Thymus (tissue), 14 donors: ENCODE measurements around the gene GZMH. TPM values are rescaled to one million over a fixed set of nuclear protein-coding genes. Genes with fewer than 3 reads are reported as not detected.
"Not testable (repeated sequence)": the region's sequence is repeated elsewhere in the genome, so short reads cannot be mapped to it uniquely, and the experiment has no call there.

ENCODE experiments used
- DNase-seq, 9 donors: peaks; one replicate each; pipeline ENCODE4 v3.0.0-alpha.2; 2013; ENCODE audit warnings: low spot score in 9 of 9, low read depth in 6 of 9, missing footprints in 1 of 9
- H3K27ac ChIP-seq, 2 donors: one replicate each; pipeline ENCODE4 v1.5.1; 2013; ENCODE audit warnings: control low read depth in 1 of 2, low read depth in 1 of 2, low read length in 1 of 2, mild to moderate bottlenecking in 1 of 2, moderate library complexity in 1 of 2
- H3K27me3 ChIP-seq, 2 donors: one replicate each; pipeline ENCODE4 v1.5.1; 2013; ENCODE audit warnings: low read length in 1 of 2; ENCODE audit not compliant: control insufficient read depth in 2 of 2, insufficient read depth in 1 of 2
- H3K36me3 ChIP-seq, 2 donors: one replicate each; pipeline ENCODE4 v1.5.1; 2013; ENCODE audit warnings: low read length in 1 of 2, mild to moderate bottlenecking in 1 of 2, moderate library complexity in 1 of 2; ENCODE audit not compliant: control insufficient read depth in 2 of 2, insufficient read depth in 2 of 2
- H3K4me1 ChIP-seq, 2 donors: one replicate each; pipeline ENCODE4 v1.5.1; 2013; ENCODE audit warnings: low read length in 2 of 2; ENCODE audit not compliant: control insufficient read depth in 2 of 2, insufficient read depth in 2 of 2
- H3K4me3 ChIP-seq, 2 donors: one replicate each; pipeline ENCODE4 v1.5.1; 2013; ENCODE audit warnings: low read length in 2 of 2, control low read depth in 1 of 2, mild to moderate bottlenecking in 1 of 2
- H3K9me3 ChIP-seq, 2 donors: one replicate each; pipeline ENCODE4 v1.5.1; 2013; ENCODE audit warnings: low read length in 1 of 2, mild to moderate bottlenecking in 1 of 2; ENCODE audit not compliant: control insufficient read depth in 2 of 2, insufficient read depth in 1 of 2
- WGBS: extraction: QIAGEN DNeasy Blood & Tissue Kit; methylation state at CpG from one replicate; pipeline ENCODE4 v1.1.7; 2013; 5-methylcytosine and 5-hydroxymethylcytosine counted together
- long read RNA-seq, 10 donors: transcript quantifications; one replicate each; lab custom pipeline, GENCODE V29; 2026
- polyA plus RNA-seq: library from polyadenylated mRNA; stranded (reverse); fragments of 200-250 nt; gene quantifications from one replicate; pipeline ENCODE4 v1.2.3, GENCODE V29; 2013
- total RNA-seq: library from RNA; stranded (reverse); fragments of 120-200 nt; gene quantifications from one replicate; pipeline ENCODE4 v1.2.4, GENCODE V29; 2013
- donor health status: healthy.

Gene GZMH, protein sequence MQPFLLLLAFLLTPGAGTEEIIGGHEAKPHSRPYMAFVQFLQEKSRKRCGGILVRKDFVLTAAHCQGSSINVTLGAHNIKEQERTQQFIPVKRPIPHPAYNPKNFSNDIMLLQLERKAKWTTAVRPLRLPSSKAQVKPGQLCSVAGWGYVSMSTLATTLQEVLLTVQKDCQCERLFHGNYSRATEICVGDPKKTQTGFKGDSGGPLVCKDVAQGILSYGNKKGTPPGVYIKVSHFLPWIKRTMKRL
- total RNA-seq: 0.57 TPM
- polyA plus RNA-seq: 3.1 TPM
- long read RNA-seq, donor 1: 0 reads
- long read RNA-seq, donor 2: 0 reads
- long read RNA-seq, donor 3: 0 reads
- long read RNA-seq, donor 4: 0 reads
- long read RNA-seq, donor 5: 0 reads
- long read RNA-seq, donor 6, partial matches to known transcripts: 0 of 1 reads
- long read RNA-seq, donor 6, other reads (novel, unspliced or antisense): 0 of 1 reads
- long read RNA-seq, donor 7: 0 reads
- long read RNA-seq, donor 8: 0 reads
- long read RNA-seq, donor 9: 0 reads
- long read RNA-seq, donor 10: 0 reads

DNA sequence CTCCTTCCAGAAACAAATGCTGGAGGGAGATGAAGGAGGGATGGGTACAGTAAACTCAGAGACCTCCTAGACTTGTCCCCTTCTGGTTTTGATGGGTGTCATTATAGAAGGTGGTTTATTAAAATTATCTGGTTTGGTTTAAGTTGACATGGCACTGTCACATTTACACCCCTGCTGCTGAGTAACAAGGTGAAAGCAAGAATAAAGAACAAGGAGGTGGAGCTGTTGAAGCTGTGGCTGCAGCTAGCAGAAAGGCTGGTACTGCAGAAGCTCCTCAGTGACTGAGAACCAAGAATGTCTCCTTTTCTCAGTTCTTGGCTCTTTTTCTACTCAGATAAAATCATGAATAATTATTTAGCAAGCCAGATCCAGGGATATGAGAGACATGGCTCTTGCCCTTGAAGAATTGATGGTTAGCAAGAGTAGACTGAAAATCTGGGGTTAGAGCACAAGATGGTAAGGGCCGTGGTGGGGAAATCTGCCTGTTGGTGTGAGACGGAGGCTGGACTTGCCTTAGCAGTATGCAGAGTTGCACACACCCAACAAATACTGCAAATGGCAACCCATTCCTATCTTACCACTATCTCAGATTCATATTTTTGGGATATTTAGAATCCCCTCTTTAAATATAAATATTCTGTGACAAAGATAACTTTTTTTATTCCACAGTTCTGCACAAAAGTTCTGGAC is at the start of gene GZMH:
Gene GZMH, minus strand, starts transcription at position 31 of the 690 bp plus-strand sequence. CDS start 72 bp downstream, outside the sequence.
- Histone ChIP-seq H3K9me3 (no peaks in the 10 kb centered on the region), H3K27ac (no peak within 1 kb of the TSS), H3K4me1 (peaks cover 0 to 30% of the 10 kb centered on the region in 2 donors), H3K4me3 (no peak within 1 kb of the TSS), H3K27me3 (no peaks in the 10 kb centered on the region), H3K36me3 (no peaks in the 10 kb centered on the region)
- 96% methylated on average over 2 of the region's 2 CpGs for WGBS
- no peak for DNase-seq

DNA sequence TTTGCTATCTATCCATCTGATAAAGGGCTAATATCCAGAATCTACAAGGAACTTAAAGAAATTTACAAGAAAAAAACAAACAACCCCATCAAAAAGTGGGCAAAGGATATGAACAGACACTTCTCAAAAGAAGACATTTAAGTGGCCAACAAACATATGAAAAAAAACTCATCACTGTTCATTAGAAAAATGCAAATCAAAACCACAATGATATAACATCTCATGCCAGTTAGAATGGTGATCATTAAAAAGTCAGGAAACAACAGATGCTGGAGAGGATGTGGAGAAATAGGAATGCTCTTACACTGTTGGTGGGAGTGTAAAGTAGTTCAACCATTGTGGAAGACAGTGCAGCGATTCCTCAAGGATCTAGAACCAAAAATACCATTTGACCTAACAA is 38.9 kb upstream of the GZMH start:
- not testable (repeated sequence) for DNase-seq, H3K4me3 ChIP-seq, H3K9me3 ChIP-seq, H3K27me3 ChIP-seq, H3K36me3 ChIP-seq, H3K27ac ChIP-seq
- 94% methylated on average over 1 of the region's 1 CpG for WGBS
- peaks cover 7 to 17% of the 10 kb centered on the region in 2 donors for H3K4me1 ChIP-seq

DNA sequence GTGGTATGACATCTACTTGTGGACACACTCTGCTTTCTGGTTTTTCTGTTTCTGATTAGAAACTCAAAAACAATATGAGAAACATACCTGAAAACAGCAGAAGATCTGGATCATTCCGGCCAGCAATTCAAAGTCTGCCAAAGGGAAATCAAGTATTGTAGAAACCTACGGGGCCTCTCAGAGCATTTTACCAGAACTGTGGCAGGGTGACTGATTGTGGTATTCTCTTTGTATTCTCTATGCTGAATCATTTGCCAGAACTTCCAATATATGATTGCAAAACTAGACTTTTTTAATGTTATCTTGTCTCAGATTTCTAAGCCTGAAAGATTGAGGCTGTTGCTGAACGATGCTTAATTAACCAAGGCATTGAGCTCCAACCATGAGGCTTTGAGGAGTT is 30.4 kb upstream of the GZMH start:
- no peaks in the 10 kb centered on the region for H3K9me3 ChIP-seq
- H3K4me1 ChIP-seq: peaks cover 8 to 17% of the 10 kb centered on the region in 2 donors
- 78% methylated on average over 3 of the region's 3 CpGs for WGBS
- H3K4me3 ChIP-seq: no peak overlapping the region
- H3K27me3 ChIP-seq: no peaks in the 10 kb centered on the region
- H3K36me3 ChIP-seq: no peaks in the 10 kb centered on the region
- no peak for DNase-seq
- H3K27ac ChIP-seq: no peak overlapping the region

DNA sequence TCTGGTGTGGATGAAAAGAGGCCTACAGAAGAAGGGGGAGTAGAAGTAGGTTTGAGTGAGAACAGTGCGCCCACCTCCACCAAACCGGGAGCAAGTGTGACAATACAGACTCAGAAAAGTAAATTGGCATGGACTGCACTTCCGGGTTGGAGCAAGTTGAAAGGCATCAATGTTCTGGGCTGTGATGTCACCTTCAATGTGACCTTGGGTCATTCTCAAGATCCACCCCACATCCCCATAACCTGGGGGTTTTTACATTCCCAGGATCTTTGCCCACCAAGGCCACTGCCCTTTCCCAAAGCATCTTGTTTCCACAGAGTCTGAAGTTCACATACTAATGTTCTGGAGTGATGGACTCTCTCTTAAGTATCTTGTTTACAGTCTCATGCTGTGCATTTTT is 29.8 kb upstream of the GZMH start:
- no peak overlapping the region for H3K27ac ChIP-seq
- 98% methylated on average over 3 of the region's 3 CpGs for WGBS
- no peak overlapping the region for H3K4me3 ChIP-seq
- no peaks in the 10 kb centered on the region for H3K9me3 ChIP-seq
- no peak for DNase-seq
- peaks cover 5 to 11% of the 10 kb centered on the region in 2 donors for H3K4me1 ChIP-seq
- no peaks in the 10 kb centered on the region for H3K27me3 ChIP-seq
- no peaks in the 10 kb centered on the region for H3K36me3 ChIP-seq

DNA sequence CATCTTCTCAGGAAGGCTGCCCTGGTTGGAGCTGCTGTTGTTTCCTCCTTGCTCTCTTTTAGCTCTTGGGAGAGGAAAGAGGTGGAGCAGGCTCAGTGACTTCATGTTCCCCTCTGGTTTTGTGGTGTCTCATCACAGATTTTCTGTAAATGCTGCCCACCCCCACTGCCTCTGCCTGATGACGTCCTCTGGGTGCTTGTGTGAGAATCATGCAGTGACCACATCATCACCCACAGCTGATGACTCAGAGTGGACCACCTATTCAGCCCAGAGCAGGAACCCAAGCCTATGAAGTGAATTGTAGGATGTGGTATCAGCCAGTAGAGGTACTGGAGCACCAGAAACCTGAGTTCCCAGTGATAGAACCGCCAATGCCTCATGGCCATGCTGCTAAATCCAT is 24.7 kb upstream of the GZMH start, which contains the start of gene GZMB:
Gene GZMB, minus strand, starts transcription at position 33 of the 400 bp plus-strand sequence. Its CDS starts 30 bp downstream, at position 3.
- no peak for DNase-seq
- no peaks in the 10 kb centered on the region for H3K9me3 ChIP-seq
- no peak within 1 kb of the TSS for H3K4me3 ChIP-seq
- peaks cover 0 to 21% of the 10 kb centered on the region in 2 donors for H3K4me1 ChIP-seq
- H3K27ac ChIP-seq: no peak within 1 kb of the TSS
- no peaks in the 10 kb centered on the region for H3K36me3 ChIP-seq
- no peaks in the 10 kb centered on the region for H3K27me3 ChIP-seq
- 77% methylated on average over 2 of the region's 2 CpGs for WGBS

DNA sequence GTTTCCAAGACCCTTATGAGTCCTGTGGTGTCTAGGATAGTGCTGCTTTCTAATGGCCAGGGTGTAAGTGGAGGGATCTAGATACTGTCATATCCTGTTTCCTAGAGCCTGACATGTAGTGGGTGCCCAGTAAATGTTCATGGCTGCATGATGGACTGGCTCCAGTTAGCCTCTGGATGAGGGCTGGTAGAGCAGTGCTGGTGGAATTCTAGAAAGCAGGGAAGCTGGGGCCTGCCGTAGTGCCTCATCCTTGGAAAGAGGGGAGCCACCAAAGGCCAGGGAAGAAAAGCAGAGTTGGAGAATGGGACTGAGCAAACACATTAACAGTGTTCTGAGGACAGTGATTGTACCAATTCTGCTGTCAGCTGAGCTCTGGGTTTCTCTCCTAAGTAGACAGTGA is 23.9 kb upstream of the GZMH start:
- H3K27ac ChIP-seq: no peak overlapping the region
- H3K4me3 ChIP-seq: no peak overlapping the region
- H3K9me3 ChIP-seq: no peaks in the 10 kb centered on the region
- no peak for DNase-seq
- 94% methylated on average over 1 of the region's 1 CpG for WGBS
- H3K4me1 ChIP-seq: peaks cover 0 to 21% of the 10 kb centered on the region in 2 donors
- no peaks in the 10 kb centered on the region for H3K27me3 ChIP-seq
- no peaks in the 10 kb centered on the region for H3K36me3 ChIP-seq

DNA sequence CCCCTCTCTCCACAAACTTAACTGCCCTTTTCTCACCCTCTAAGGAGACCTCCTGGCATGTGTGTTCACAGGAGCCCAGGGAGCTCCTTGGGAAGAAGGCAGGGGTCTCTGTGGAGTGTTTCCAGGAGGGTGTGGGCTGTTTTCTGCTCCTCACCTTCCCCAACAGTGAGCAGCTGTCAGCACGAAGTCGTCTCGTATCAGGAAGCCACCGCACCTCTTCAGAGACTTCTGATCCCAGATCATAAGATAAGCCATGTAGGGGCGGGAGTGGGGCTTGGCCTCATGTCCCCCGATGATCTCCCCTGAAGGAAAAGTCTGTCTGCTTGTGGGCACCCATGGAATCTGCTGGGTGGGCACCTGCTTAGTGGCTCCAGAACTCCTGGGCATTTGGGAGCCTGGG is 23.3 kb upstream of the GZMH start:
- Histone ChIP-seq H3K27me3 (no peaks in the 10 kb centered on the region), H3K4me1 (peaks cover 0 to 21% of the 10 kb centered on the region in 2 donors), H3K27ac (peak overlapping the region in 1 of 2 donors; percentile 45), H3K36me3 (no peaks in the 10 kb centered on the region), H3K4me3 (no peak overlapping the region), H3K9me3 (no peaks in the 10 kb centered on the region)
- DNase-seq: no peak
- 22% methylated on average over 6 of the region's 6 CpGs for WGBS

DNA sequence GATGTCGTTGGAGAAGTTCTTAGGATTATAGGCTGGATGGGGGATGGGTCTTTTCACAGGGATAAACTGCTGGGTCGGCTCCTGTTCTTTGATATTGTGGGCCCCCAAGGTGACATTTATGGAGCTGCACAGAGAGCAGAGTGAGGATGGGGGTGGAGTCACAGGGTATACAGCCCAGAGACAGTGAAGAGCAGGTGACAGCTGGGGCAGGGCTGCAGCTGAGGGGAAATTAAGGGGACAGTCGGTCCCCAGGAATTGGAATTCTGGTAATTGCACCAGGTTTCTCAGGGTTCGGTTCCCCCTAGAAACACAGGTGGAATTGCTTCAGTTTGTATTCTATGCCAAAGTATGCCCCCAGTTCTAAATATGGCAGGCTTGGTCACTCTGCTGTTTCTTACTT is 22.9 kb upstream of the GZMH start:
- WGBS: 55% methylated on average over 4 of the region's 4 CpGs
- Histone ChIP-seq H3K36me3 (no peaks in the 10 kb centered on the region), H3K27me3 (no peaks in the 10 kb centered on the region), H3K9me3 (no peaks in the 10 kb centered on the region), H3K4me1 (peaks cover 0 to 21% of the 10 kb centered on the region in 2 donors), H3K4me3 (no peak overlapping the region), H3K27ac (peak overlapping the region in 1 of 2 donors; percentile 45)
- DNase-seq: peak in 2 of 9 donors; percentile 21 to 46

DNA sequence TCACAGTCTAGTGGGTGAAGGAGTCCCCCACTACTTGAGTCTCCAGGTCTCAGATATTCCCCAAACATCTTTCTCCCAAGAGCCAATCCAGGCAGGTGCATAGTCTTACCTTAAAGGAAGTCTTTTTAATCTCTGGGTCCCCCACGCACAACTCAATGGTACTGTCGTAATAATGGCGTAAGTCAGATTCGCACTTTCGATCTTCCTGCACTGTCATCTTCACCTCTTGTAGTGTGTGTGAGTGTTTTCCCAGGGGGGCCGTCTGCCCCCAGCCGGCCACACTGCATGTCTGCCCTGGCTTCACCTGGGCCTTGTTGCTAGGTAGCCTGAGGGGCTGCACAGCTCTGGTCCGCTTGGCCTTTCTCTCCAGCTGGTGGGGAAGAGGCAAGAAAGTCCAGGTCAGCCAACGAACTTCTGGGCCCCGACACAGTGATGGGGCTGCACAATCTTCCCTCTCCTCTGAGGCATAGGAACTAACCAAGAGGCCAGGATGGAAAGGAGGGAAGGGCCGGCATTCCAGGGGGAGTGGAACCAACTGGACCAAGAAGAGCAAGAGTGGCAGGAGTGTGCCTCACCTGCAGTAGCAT is 22.4 kb upstream of the GZMH start:
- no peak overlapping the region for H3K4me3 ChIP-seq
- H3K27ac ChIP-seq: no peak overlapping the region

More for the DNA sequence above, 22.4 kb upstream of the GZMH start:
- 98% methylated on average over 11 of the region's 11 CpGs for WGBS
- Histone ChIP-seq H3K9me3 (no peaks in the 10 kb centered on the region), H3K27me3 (no peaks in the 10 kb centered on the region), H3K4me1 (peaks cover 0 to 21% of the 10 kb centered on the region in 2 donors), H3K36me3 (no peaks in the 10 kb centered on the region)
- no peak for DNase-seq
